ENCODE measurements around the gene APLN.

APLN gene

DNA sequence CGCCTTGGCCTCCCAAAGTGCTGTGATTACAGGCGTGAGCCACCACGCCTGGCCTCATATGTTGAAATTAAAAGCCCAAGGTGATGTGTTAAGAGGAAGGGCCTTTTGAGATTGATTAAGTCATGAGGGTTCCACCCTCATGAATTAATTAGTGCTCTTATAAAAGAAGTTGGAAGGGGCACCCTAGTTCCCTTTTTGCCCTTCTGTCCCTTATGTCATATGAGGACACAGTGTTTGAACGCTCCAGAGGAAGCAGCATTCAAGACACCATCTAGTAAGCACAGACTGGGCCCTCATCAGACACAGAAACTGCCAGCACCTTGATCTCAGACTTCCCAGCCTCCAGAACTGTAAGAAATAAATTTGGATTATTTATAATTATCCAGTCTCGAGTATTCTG lies 5.1 kb upstream of the APLN start:
- no peak for DNase-seq

DNA sequence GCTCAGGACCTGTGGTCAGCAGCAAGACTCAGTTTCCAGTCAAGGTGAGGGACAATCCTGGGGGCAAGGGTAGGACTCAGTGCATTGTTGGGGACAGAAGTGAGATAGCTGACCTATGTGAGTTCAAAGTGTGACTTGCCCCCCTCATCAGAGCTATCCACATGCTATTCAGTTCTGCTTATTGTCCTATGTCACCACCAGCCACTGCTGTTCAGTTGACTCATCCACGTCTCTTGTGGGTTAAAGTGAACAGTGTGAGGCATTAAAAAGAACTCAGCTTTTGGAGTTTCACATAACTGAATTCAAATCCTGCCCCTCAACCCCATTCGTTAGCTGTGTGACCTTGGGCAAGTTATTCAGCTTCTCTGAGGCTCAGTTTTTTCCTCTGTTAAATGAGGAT lies 4.4 kb upstream of the APLN start:
- DNase-seq: no peak

DNA sequence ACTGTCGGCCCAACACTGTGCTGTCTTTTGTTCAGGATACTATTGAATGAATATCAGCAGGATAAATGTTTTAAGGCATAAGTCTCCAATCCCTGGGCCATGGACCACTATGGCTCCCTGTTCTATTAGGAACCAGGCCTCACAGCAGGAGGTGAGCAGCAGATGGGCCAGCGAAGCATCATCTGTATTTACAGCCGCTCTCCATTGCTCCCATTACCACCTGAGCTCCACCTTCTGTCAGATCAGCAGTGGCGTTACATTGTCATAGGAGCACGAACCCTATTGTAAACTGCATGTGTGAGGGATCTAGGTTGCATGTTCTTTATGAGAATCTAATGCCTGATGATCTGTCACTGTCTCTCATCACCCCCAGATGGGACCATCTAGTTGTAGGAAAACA lies 3.7 kb upstream of the APLN start:
- no peak for DNase-seq

DNA sequence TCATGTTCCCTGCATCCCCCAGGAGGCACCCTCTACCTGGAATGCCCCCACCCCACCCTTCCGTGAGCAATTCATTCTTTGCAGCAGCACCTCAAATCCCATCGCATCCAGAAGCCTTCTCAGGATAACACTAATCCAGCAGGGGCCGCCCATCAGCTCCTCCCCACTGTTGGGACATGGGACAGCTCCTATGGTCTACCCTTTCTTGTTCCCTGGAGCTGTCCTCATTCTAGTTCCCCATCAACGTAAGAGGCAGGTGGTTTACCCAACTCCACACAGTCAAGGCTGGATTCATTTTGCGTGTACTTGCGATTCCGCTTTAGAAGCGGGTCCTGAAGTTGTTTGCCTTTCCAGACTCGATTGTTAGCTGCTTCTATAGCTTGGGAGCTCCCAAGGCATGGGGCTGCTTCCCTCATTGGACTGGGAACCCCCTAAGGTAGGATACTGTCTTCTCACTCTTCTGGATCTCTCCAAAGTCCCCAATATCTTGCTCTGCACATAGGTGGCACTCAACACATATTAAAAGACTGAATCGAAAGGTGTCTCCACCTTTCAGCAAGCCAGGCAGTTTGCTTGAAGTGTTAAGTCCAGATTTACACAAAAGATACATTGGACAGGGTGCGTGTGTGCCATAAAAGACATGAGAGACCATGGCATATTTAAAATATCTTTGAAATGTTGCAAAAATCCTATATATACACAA lies 942 bp upstream of the APLN start:
- peak; percentile 42 for DNase-seq

DNA sequence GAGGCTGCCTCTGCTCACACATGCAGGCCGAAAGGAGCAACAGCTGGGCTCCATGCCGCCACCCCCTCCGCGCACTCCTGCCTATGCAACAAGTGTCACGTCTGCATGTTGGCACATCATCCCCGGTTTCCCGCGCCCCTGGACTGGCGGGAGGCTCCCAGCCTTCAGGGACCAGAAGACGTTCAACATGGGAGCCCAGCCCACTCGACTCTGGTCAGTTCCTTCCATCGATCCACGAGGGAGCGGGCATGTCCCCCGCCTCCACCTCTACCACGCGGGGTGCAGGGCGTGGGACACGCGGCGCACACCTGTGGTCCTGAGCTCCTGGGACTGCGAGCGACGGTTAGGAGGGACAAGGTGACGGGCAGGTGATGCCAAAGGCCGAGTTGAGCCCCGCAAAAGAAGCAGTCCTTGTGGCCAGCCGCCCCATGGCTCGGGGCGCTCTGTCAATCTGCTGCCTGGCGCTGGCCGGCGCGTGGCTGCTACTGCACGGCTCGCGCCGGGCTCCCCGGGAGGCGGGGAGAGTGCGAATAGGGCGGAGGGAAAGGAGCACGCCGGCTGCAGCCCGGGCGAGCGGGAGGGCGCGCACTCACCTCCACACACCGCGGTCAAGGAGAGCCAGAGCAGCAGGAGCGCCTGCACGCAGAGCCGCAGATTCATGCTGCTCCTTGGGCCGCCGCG lies 645 bp downstream of the APLN start:
- no peak for DNase-seq

DNA sequence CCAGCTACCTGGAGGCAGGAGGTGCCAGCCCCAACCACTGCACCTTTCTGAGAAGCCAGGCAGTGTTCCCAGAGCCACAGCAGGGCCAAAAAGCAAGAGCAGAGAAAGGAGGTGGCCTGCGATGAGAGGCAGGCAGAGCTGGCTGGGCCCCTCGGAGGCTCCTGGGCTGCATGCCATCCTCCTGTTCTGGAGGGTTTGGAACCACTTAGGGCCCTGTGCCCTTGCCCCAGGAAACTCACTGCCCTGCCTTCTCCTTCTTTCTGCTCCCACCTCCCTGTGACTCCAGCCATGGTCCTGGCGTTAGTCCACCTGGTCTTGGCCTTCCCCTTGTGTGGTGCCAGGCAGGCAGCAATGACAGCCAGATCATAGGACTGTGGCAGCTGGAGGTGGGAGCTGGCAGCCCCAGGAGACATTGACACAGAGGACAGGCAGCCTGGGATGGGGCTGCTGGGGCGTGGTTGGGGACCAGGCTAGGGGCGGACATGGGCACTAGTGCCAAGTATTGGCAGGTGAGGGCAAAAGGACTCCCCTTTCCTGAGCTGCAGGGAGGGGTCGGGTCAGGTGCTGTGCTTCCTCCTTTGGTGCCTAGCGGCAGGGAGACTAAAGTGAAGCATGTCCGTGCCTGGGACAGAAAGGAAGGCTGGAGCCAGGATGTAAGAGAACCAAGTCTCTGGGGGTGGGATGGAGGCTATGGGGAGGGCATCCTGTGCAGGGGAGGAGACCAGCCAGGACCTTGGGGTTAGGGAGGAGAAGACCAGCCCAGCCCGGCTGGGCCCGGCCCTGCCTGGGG lies 1.4 kb downstream of the APLN start:
- no peak for DNase-seq

DNA sequence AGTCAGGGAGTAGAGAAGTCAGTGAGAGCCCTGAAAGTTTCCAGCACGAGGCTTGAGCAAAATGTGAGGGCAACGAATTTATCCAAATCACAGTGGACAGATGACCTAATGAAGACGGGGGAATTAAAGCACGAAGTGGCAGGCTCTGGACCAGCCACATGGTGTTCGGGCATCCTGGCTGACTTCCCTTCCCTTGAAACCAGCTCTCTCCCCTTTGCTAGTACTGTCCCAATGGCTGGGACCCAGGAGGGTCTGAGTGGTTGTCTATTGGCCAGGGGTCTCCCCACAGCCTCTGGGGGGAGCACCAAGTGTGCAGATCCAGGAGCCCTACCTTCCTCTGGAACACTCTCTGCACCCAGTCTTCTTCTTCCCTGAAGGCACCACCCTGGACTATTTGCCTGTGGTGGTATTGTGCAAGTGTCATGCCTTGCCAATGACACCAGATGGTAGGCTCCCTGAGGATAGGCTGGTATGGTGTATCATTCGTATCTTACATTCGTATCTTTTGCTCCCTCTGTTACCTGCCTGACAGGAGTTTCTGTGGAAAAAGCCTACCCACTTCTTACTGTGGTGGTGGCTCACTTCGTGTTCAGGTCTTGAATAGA lies 2.1 kb downstream of the APLN start:
- no peak for DNase-seq

DNA sequence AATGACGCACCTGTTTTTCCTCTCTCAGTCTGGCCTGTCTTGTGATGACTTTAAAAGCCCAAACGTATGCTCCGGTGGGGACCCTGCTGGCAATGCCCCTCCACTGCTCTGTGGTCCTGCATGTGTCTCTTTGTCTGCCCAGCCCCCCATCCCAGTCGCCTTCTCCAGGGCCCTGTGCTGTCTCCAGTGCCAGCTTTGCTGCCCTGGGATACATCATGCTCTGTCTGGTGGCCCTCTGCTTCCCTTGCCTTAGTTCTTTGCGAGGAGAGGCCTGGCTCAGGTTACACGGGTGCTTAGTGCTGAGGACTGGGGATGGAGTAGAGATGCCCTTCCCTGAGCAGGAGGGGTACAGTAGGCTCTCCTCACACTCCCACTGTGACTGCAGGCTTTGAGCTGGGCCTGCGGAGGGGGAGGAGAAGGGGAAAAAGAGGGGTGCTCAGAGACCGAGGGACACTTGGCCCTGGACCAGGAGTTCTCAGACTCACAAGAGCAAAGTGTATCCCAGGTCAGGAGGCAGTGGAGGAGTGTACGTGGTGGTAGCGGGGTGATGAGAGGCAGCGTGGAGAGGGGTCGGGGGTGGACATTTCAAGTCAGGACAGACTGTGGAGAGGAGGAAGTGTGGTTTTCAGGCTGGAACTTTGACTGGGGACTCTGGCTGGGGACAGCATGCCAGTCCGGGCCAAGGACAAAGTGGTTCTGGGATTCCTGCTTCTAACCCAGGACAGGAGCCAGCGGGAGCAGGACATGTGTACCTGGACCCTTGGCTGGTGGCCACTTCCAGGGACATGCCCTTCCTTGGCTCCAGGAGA lies 2.8 kb downstream of the APLN start:
- DNase-seq: no peak

DNA sequence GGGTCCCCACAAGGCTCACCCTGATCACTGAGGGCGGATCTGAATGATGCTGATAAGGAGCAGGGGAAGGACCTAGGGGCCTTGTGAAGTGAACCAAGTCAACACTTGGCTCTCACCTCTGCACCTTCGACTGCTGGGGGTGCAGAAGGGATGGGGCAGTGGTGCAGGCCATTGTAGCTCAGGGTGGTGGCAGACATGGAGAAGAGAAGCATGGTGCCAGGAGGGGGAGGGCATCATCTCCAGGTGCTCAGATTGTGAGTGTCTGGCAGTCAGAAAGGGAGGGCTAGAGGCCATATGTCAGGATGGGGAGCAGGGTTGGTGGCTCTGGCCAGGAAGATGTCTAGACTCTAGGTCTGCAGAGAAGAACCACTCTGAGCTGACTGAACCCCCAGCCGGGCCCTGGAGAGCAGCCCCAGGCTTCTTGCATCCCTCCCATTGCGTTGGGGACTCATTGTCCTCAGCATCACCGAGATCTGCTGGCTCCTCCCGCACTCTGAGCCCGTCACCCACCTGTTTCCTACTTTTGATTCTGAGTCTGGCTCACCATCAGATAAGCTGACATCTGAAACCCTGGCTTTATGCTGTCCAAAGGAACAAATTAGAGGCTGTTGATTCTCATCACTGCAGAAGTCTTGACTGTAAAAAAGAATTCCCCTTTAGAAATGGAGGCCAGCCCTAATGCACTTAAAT lies 3.8 kb downstream of the APLN start:
- DNase-seq: no peak

DNA sequence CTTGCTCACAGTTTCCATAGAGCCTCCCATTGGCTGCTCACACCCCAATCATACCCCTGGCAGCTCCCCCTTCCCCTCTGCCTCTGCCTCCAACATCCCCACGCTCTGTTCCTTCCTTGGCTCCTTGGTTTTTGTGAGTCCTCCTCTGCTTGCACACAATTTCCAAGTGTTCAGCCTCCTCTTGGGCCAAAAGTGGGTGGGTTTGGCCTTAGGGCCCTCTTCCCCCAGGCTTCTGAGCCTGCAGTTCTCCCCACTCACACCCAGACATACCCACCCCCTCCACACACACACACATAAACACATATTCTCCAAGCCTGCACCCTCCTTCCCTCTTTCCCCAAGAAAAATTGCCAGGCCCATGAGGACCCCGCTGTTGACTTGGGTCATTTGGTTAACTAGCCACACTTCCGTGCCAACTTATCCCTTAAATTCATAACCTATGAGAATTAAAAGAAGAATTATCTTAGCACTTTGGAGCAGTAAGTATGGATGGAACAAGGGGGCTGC lies 4.5 kb downstream of the APLN start:
- no peak for DNase-seq

DNA sequence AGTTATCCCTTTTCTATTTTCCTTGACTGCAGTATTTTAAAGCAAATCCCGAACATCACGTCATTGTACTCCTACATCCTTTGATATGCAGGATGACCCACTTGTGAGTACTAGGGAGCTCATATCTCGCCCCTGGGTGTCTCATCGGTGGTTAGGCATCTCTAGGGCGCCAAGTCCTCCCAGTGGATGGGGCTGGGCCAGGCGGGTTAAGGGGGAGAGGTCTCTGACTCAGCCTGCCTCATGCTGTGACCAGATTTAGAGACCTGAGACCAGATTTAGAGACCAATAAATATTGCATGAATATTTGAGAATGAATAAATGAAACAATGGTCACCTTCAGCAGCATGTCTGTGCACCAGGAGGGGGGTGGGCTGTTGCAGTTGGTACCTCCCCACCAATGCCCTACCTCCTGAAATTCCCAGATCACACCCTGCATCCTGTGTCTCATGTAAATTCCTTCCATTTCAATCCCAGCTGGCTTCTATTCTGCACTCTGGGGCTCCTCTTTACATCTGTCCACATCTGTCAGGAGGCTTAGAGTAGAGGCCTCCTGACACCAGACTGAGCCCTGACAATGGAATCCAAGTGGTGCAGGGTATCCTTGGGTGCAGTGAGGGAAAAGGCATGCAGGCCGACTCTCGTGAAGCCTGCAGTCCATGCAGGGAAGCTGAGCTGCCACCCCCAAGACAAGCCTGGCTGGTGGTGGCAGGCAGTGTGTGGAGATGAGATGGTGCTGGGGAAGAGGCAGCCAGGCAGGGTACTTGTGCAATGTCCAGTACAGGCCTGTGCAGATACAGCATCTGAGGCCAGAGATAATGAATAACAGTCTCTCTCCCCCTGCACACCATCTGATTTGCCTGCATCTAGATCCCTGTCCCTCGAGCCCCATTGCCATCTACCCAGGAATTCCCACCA lies 5.2 kb downstream of the APLN start:
- no peak for DNase-seq

DNA sequence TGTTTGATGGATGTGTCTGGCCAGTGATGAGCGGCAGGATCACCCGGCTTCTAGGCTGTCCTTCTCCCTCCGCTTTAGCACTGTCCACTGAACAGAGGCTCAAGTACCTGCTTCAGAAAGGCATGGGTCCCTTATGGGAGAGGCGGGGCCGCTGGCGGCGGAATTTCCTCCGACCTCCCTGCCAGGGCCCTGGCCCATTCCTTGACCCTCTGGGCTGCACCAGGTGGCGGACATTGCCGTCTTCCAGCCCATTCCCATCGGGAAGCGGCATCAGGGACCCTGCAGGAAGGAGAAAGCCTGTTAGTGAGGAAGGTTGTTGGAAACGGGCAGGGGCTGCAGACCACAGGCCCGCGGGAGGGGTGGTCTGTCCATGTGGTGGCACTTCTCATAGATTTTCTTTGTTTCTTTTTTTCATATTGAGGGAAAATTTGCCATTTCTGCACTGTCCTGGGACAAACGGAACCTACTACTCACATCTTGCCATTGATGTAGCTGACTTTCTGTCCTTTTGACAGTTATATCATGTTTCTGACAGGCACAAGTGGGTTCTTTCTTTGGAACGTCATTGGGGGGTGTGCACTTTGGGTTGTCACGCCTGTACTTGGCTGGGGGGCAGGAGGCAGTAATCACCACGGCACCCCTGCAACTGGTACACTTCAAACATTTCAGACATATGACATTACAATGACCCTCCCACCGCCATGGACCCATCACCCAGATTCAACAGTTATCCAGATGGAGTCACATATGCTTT lies 6.1 kb downstream of the APLN start:
- DNase-seq: no peak

DNA sequence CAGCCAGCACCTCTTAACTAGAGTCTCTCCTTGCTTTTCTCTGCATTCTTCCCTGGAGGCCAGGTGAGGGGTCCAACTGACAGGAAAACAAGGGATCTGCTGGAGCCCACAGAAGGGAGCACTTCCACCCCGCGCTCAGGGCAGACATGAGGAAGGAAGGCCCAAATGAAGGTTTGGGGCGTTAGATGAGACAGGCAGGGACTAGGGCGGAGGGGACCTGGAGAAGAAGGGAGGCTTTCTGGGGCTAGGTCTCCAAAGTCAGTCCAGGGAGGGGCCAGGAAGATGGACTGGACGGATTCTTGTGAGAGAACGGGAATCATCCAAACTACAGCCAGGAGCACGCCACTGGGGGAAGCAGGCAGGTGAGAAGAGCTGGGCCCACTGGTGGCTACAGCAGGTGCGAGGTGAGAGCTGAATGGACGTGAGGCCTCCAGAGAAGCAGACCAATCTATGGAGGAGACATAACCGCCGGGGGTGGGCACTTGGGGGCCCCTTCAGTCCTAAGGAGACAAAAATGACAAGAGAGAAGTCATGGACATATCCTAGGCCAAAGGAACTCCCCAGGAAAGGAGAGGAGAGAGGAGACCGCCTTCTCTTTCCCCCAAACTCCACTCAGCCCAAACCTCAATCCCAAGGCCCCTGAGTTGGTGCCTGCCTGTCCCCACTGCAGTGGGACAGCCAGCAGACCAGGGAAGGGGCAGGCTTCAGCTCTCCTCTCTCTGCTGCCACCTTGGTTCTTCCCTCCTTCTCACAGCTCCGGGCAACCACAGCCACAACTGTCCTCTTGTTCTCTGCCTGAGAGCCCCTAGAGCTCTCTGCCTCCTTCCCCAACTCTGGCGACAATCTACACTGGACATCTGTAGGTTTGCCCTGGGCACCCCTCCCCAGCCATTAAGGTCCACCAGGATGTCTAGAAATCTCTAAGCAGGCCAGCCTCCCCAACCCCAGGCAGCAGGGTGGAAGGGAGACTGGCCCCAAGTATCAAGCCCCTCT lies 7.0 kb downstream of the APLN start:
- no peak for DNase-seq

DNA sequence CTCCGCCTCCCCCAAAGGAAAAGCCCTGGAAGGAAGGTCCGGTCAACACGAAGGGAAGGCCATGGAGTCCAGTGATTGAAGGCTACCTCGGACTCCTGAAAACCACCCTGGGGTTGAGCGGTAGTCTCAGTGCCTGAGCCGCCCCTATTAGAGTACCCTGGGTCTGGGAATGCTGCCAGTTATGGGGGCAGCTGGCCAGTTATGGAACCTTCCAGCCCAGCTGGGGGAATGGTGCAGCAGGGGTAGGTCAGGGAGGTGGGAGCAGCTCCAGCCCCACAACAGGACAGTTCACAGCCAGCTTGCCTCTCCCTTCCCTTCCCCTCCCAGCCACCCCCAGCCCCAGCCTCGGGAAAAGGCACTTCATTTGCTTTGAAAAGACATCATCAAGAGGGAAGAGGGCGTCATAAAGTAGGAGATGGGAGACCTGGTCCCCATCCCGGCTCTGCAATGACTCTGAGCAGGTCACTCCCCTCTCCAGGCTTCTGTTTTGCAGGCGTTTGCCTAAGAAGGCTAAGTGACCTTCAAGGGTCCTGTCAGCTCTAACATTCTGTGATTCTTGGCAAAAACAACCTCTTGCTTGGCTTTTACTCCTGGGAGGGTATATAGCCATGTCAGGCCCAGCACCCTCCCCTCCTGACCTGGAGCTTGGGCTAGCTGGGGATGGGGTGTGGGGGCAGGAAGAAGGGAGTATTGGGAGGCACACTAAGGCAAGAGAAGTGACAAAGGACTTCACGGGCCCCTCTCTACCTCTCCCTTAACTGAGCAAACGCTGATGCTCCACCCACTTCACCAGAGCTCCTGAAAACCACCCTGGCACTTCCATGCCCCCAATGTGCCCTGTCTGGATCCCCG lies 8.0 kb downstream of the APLN start:
- no peak for DNase-seq

DNA sequence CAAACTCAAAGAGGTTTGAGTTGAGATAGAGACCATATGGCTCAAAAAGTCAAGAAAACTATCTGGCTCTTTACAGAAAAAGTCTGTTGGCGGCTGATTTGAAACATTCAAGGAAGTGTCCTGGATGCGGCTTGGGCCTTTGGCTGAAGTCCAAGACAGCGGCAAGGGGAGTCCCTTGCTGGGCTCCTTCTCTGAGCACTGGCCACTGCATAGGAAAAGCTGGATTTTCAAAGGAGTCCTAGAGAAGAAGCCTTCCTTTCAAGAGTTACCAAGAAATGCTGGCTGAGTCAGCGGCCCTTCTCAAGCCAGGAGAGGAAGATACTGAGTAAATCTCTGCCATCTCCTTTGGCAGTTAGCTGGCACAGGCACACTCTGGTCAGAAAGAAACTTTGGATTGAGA lies 12.1 kb downstream of the APLN start:
- no peak for DNase-seq

DNA sequence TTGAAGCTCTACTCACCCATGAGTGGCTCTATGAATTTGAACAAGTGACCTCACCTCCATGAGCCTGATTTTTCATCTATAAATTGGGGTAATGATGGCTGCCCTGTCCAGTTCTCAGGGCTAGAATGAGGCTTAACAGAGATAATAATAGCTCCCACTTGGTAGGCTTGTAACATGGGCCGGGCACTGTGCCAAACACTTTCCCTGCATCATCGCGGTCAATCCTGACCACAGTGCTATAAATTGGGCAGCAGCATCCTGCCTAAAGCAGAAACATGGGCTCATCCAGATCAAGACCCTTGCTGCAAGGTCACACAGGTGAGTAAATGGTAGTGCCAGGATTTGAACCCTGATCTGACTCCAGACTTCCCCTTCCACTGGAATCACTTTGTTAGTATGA lies 12.8 kb downstream of the APLN start:
- DNase-seq: no peak

DNA sequence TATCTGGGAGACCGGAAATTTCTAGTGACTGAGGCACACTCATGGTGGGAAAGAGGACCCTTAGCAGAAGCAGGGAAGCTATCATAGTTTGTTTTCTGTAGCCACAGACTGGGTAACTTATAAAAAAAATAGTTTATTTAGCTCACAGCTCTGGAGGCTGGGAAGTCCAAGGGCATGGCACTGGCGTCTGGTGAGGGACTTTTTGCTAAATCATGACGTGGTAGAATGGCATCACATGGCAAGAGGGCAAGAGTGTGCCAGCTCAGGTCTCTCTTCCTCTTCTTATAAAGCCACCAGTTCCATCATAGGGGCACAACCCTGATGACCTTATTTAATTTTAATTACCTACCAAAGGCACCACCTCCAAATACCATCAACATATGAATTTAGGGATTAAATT lies 13.3 kb downstream of the APLN start:
- no peak for DNase-seq

DNA sequence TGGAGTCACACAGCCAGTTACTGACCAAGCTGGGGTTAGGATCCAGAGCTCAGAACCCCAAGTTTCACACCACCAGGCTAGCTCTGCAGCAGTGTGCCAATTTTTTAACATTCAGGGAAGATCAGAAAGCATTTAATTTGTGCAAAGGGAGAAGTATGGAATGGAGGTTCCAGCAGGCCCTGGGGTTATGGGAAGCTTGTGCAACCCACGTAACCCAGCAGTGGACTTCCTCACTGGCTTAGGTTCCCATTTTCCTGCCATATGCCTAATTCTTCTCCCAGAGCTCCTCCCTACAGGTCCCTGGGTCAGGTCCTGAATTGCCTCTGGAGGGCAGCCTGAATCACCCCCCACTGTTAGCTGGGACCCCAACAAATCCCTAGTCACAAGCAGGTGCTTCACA lies 14.0 kb downstream of the APLN start:
- DNase-seq: no peak
